Gastrocnemius medialis (tissue), 4 donors: Measurements from ENCODE around the gene PRRG3. TPM values are rescaled to one million over a fixed set of nuclear protein-coding genes. Genes with fewer than 3 reads are reported as not detected.

ENCODE experiments used
- ATAC-seq, 2 donors: fragments of 150-250 bp; one replicate each; pipeline ENCODE4 v1.9.1; 2016
- DNase-seq, 2 donors: peaks; one replicate each; pipeline ENCODE4 v3.0.0-alpha.2; 2019
- H3K27ac ChIP-seq, 4 donors: fragments of 200-600 bp; sonication (generic); 1 replicate in 1 of 4; 2 replicates in 3 of 4; pipeline ENCODE4 v1.5.1; 2016 to 2018; ENCODE audit warnings: mild to moderate bottlenecking in 2 of 4, moderate library complexity in 1 of 4
- H3K27me3 ChIP-seq, 3 donors: fragments of 200-600 bp; sonication (generic) in 2 of 3; 1 replicate in 1 of 3; 2 replicates in 2 of 3; pipeline versions ENCODE4 v1.5.1 to v1.6.0; 2016 to 2019; ENCODE audit warnings: mild to moderate bottlenecking in 1 of 3, moderate library complexity in 1 of 3
- H3K36me3 ChIP-seq, 2 donors: fragments of 200-600 bp; sonication (generic) in 1 of 2; one replicate each; pipeline ENCODE4 v1.5.1; 2017 to 2018
- H3K4me1 ChIP-seq, 2 donors: fragments of 200-600 bp; sonication (generic) in 1 of 2; one replicate each; pipeline ENCODE4 v1.5.1; 2016 to 2017; ENCODE audit warnings: mild to moderate bottlenecking in 2 of 2
- H3K4me3 ChIP-seq, 4 donors: fragments of 200-600 bp; sonication (generic) in 3 of 4; 1 replicate in 1 of 4; 2 replicates in 3 of 4; pipeline ENCODE4 v1.5.1; 2016 to 2019; ENCODE audit warnings: mild to moderate bottlenecking in 2 of 4
- H3K9me3 ChIP-seq, 3 donors: fragments of 200-600 bp; sonication (generic) in 2 of 3; 1 replicate in 1 of 3; 2 replicates in 2 of 3; pipeline ENCODE4 v1.5.1; 2016 to 2019
- POLR2A ChIP-seq, 2 donors: fragments of 450-650 bp; IDR thresholded peaks; one replicate each; pipeline ENCODE4 v1.6.1; 2017; ENCODE audit warnings: antibody characterized with exemption in 2 of 2, mild to moderate bottlenecking in 2 of 2, moderate library complexity in 2 of 2
- in situ Hi-C, 4 donors: fragments of 200-750 bp; cut with MboI; loops; one replicate each; pipeline versions ENCODE4 v1.15.0 to v1.8.0; 2017; ENCODE audit warnings: low sequenced_read_pairs in 4 of 4
- intact Hi-C: fragments of 100-400 bp; cut with DNase I; formaldehyde crosslinking; loops from one replicate; pipeline ENCODE4 v1.15.1; 2023; ENCODE audit warnings: low total_unique reads
- total RNA-seq, 4 donors: library from RNA; depleted of rRNA; stranded (reverse); fragments of >200 nt; gene quantifications; one replicate each; pipeline versions ENCODE4 v1.1.0 to v1.2.3, GENCODE V29; 2016
- TF ChIP-seq, protein P1 (sequence below), 5 experiments: fragments of 450-650 bp in 3 of 5; fragments of 200-600 bp in 2 of 5; sonication (generic) in 2 of 5; IDR thresholded peaks in 4 of 5; conservative IDR thresholded peaks in 1 of 5; 1 replicate in 4 of 5; 2 replicates in 1 of 5; pipeline ENCODE4 v1.5.1; 2016 to 2019; ENCODE audit warnings: antibody characterized with exemption in 5 of 5, mild to moderate bottlenecking in 3 of 5, moderate library complexity in 3 of 5

The PRRG3 gene
- under 1 TPM in 2 of 4 donors, not detected in 2; 0.04 to 0.39 TPM for total RNA-seq

DNA sequence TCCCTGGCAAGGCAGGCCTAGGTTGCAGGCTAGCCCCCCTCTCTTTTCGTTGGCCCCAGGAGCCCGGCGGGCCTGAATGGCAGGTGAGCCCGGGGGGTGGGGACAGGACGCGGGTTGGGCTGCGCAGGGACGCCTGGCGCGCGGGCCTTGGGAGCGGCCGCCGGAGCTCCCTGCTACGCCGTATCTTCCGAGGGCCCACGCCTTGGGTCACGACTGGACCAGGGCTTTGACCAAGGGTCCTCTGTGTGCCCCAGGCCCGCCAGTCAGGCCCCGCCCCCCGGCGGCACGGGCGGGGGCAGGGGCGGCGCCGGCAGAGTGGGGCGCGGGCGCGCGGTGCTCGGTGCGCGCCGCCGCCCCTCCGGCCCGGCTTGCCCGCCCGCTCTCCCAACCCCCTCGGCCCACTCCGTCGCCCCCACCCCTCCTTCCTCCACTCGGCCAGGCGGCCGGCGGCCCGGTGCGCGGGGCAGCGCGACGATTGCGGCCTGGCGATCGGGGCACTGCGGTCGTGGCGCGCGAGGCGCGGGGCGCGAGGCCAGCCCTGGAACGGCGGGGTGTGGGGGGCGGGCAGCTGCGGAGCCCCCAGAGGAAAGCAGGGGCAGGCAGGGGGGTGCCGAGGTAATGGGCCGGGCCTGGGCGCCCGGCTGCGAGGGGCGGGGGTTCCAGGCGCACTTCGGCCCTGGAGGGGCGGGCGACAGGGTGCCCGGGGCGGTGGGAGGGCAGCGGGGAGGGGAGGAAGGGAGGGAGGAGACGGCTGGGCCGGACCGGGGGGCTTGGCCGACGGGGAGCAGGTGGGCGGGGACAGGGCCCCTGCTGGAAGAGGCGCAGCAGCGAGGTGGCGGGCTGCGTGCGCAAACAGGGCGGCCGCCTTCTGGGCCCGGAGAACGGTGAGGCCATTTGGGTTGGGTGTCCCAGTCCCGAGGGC, at the start of gene PRRG3:
PRRG3 (plus strand) TSS at position 798 of the 922 bp plus-strand sequence. CDS start 3,357 bp downstream, outside the sequence.
- TF ChIP-seq, protein P1, sequence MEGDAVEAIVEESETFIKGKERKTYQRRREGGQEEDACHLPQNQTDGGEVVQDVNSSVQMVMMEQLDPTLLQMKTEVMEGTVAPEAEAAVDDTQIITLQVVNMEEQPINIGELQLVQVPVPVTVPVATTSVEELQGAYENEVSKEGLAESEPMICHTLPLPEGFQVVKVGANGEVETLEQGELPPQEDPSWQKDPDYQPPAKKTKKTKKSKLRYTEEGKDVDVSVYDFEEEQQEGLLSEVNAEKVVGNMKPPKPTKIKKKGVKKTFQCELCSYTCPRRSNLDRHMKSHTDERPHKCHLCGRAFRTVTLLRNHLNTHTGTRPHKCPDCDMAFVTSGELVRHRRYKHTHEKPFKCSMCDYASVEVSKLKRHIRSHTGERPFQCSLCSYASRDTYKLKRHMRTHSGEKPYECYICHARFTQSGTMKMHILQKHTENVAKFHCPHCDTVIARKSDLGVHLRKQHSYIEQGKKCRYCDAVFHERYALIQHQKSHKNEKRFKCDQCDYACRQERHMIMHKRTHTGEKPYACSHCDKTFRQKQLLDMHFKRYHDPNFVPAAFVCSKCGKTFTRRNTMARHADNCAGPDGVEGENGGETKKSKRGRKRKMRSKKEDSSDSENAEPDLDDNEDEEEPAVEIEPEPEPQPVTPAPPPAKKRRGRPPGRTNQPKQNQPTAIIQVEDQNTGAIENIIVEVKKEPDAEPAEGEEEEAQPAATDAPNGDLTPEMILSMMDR (IDR thresholded peaks at IDR 0.05 in 4 of 5, conservative IDR thresholded peaks at IDR 0.05 in 1 of 5): no peak
- no peak for TF ChIP-seq POLR2A (IDR thresholded peaks at IDR 0.05)
- Histone ChIP-seq H3K4me1 (no peaks in the 10 kb centered on the region), H3K4me3 (peak within 1 kb of the TSS; percentile 5 to 40 (median 22)), H3K36me3 (no peaks in the 10 kb centered on the region), H3K27ac (no peak within 1 kb of the TSS), H3K27me3 (peaks cover 0 to 8% (median 0%) of the 10 kb centered on the region in 3 donors), H3K9me3 (no peaks in the 10 kb centered on the region)
- ATAC-seq (no peak), DNase-seq (no peak)
- intact Hi-C loops (no loop called here), in situ Hi-C loops (loop anchor here in 3 of 4 donors (25.0 kb wide), 1 partner anchor 533 kb away; no protein-coding TSS in a partner anchor)

DNA sequence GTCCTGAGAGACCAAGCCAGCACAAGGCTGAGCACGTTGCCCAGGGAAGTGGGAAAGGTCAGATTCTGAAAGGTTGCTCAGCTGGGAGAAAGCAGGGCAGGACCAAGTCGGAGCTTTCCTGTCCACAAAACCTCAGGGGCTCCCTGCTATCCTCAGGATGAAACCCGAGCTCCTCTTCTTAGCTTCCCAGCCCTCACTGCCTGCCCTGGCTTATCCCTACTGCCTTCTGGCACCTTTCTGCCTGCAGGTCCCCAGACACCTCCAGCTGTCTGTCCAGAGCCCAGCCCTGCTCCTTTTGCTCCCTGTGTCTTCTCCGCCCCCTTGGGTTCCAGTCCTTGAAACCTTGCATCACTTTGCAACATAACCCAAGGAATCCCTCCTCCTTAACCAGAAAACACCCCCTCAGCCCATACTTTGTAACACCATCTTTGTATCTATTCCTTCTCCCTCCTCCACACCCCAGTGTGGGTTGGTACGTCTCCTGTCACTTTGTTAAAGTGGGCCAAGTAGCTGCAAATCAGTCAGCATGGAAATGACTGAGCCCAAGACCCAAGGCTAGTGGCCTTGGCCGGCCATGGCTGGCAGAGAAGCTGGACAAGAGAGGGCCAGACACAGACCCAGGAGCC, 20.0 kb upstream of the PRRG3 start:
- intact Hi-C loops (no loop called here), in situ Hi-C loops (loop anchor here in 3 of 4 donors (25.0 kb wide), 1 partner anchor 513 kb away; no protein-coding TSS in a partner anchor)
- Histone ChIP-seq H3K27me3 (no peaks in the 10 kb centered on the region), H3K4me1 (no peaks in the 10 kb centered on the region), H3K36me3 (no peaks in the 10 kb centered on the region), H3K4me3 (no peak overlapping the region), H3K27ac (no peak overlapping the region), H3K9me3 (no peaks in the 10 kb centered on the region)
- DNase-seq (no peak), ATAC-seq (no peak)
- TF ChIP-seq POLR2A (IDR thresholded peaks at IDR 0.05): no peak
- TF ChIP-seq, protein P1 (IDR thresholded peaks at IDR 0.05 in 4 of 5, conservative IDR thresholded peaks at IDR 0.05 in 1 of 5): no peak

DNA sequence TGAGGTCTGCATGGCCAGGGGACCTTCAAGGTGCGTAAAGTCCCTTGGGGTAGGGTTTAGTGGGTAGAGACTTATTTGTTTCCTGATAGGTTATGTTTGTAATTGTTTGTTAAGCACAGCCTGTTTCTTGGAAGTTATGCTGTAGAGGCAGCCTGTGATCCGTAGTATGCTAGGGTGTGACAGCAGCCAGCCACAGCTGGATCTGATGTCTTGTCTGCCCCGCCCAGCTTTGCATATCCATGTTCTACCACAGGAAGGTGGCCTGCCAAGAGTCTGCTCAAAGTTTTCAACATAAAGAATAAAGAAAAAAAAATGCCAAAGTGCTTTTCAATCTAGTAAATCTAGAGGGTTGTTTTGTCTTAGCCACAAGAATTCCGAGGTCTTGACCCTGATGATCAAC, 19.1 kb upstream of the PRRG3 start:
- no peaks in the 10 kb centered on the region for H3K27me3 ChIP-seq
- H3K36me3 ChIP-seq: no peaks in the 10 kb centered on the region
- H3K4me1 ChIP-seq: no peaks in the 10 kb centered on the region
- in situ Hi-C loops (loop anchor here in 3 of 4 donors (25.0 kb wide), 1 partner anchor 514 kb away; no protein-coding TSS in a partner anchor), intact Hi-C loops (no loop called here)
- H3K27ac ChIP-seq: no peak overlapping the region
- ATAC-seq: no peak
- no peak for TF ChIP-seq POLR2A (IDR thresholded peaks at IDR 0.05)
- TF ChIP-seq, protein P1 (IDR thresholded peaks at IDR 0.05 in 4 of 5, conservative IDR thresholded peaks at IDR 0.05 in 1 of 5): no peak
- DNase-seq: no peak
- H3K9me3 ChIP-seq: no peaks in the 10 kb centered on the region
- no peak overlapping the region for H3K4me3 ChIP-seq

DNA sequence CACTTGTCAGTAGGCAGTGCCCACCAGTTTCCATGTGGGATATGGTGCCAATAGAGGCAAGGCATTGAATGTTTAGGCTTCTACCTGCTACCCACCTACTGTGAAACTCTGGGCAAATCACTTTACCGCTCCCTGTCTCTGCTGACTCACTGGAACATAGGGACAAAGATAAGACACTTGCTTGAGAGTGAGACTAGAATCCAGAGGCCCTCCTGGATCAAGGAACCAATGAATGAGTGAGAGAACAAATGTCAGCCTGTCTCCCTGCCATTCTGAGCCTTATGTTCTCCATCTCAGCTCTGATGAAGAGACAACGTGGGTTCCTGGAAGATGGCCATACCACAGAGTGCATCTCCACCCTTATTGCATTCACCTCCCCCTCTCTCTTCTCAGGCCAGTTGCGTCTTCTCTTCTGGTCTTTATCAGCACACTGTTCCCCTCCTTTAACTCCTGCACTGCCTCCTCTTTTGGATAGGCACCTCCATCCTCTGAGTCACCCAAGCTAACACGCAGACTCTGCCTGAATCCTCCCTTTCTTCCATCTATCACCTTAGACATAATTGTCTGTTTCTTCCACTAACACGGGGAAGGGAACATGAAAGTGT, 15.4 kb upstream of the PRRG3 start:
- Histone ChIP-seq H3K4me1 (no peaks in the 10 kb centered on the region), H3K9me3 (no peaks in the 10 kb centered on the region), H3K27me3 (no peaks in the 10 kb centered on the region), H3K4me3 (no peak overlapping the region), H3K27ac (no peak overlapping the region), H3K36me3 (no peaks in the 10 kb centered on the region)
- no peak for ATAC-seq
- in situ Hi-C loops (loop anchor here (10.0 to 25.0 kb wide), 2 partner anchors 518 to 525 kb away; no protein-coding TSS in a partner anchor), intact Hi-C loops (loop anchor here (2.0 kb wide), 1 partner anchor 277 kb away; no protein-coding TSS in a partner anchor)
- no peak for TF ChIP-seq POLR2A (IDR thresholded peaks at IDR 0.05)
- TF ChIP-seq, protein P1 (IDR thresholded peaks at IDR 0.05 in 4 of 5, conservative IDR thresholded peaks at IDR 0.05 in 1 of 5): no peak
- no peak for DNase-seq
